ENCODE results near the gene LPCAT4.

- TF ChIP-seq GATA2 (IDR thresholded peaks at IDR 0.05; ENCODE audit: low read depth, low read length) (no peak), GATA3 (IDR thresholded peaks at IDR 0.05; ENCODE audit: low read depth, low read length) (no peak)
Measured at GRCh38 chr15:34373951-34374350, 7.0 kb upstream of the LPCAT4 start.
